Esophagus squamous epithelium (tissue), 5 donors: ENCODE measurements around the gene REPIN1. TPM values are rescaled to one million over a fixed set of nuclear protein-coding genes. Genes with fewer than 3 reads are reported as not detected.

Source experiments
- DNase-seq: peaks from one replicate; lab custom pipeline; 2025; lab: John Stamatoyannopoulos, UW
- H3K27ac ChIP-seq, 4 donors: fragments of 200-600 bp; sonication (generic); one replicate each; pipeline ENCODE4 v1.5.1; 2016 to 2019; ENCODE audit warnings: mild to moderate bottlenecking in 1 of 4
- H3K27me3 ChIP-seq, 4 donors: fragments of 200-600 bp; sonication (generic); 1 replicate in 3 of 4; 2 replicates in 1 of 4; pipeline versions ENCODE4 v1.5.1 to v1.6.0; 2017 to 2021; ENCODE audit warnings: antibody characterized with exemption in 1 of 4
- H3K36me3 ChIP-seq, 3 donors: fragments of 200-600 bp; sonication (generic); one replicate each; pipeline ENCODE4 v1.5.1; 2016 to 2019
- H3K4me1 ChIP-seq, 3 donors: fragments of 200-600 bp; sonication (generic); one replicate each; pipeline ENCODE4 v1.5.1; 2017 to 2019
- H3K4me3 ChIP-seq, 4 donors: fragments of 200-600 bp; sonication (generic); 1 replicate in 3 of 4; 2 replicates in 1 of 4; pipeline ENCODE4 v1.5.1; 2016 to 2019; ENCODE audit warnings: mild to moderate bottlenecking in 2 of 4, moderate library complexity in 1 of 4
- H3K9me3 ChIP-seq, 3 donors: fragments of 200-600 bp; sonication (generic); one replicate each; pipeline ENCODE4 v1.5.1; 2016 to 2019
- CTCF ChIP-seq, 6 experiments: fragments of 450-650 bp in 4 of 6; fragments of 200-600 bp in 2 of 6; sonication (generic) in 2 of 6; IDR thresholded peaks; one replicate each; pipeline ENCODE4 v1.5.1; 2016 to 2019; ENCODE audit warnings: antibody characterized with exemption in 6 of 6, mild to moderate bottlenecking in 4 of 6, moderate library complexity in 4 of 6
- POLR2A ChIP-seq, 4 donors: fragments of 450-650 bp; IDR thresholded peaks; one replicate each; pipeline ENCODE4 v1.6.1; 2017; ENCODE audit warnings: antibody characterized with exemption in 4 of 4, mild to moderate bottlenecking in 4 of 4, moderate library complexity in 3 of 4
- WGBS, 2 donors: methylation state at CpG; one replicate each; pipeline ENCODE4 v1.1.5; 2018; 5-methylcytosine and 5-hydroxymethylcytosine counted together
- intact Hi-C: fragments of 100-400 bp; cut with DNase I; formaldehyde crosslinking; loops from one replicate; pipeline ENCODE4 v1.15.0; 2022
- total RNA-seq, 4 donors: library from RNA; depleted of rRNA; stranded (reverse); fragments of >200 nt; gene quantifications; one replicate each; pipeline ENCODE4 v1.1.0, GENCODE V29; 2016
- donor health status: DM: yes; HTN: yes; CAD: no.

The REPIN1 gene
- total RNA-seq, 4 donors from 2014 or later: 42.8 to 75.7 (median 63.2) TPM

GRCh38 chr7:150375662-150376521 is 7.3 kb downstream of the REPIN1 start:
- Histone ChIP-seq H3K4me1 (peaks cover 43 to 79% (median 45%) of the 10 kb centered on the region in 3 donors), H3K9me3 (no peaks in the 10 kb centered on the region), H3K27ac (no peak overlapping the region), H3K27me3 (no peaks in the 10 kb centered on the region), H3K36me3 (peaks cover 14 to 39% (median 18%) of the 10 kb centered on the region in 3 donors), H3K4me3 (no peak overlapping the region)
- TF ChIP-seq CTCF (IDR thresholded peaks at IDR 0.05) (no peak), POLR2A (IDR thresholded peaks at IDR 0.05) (no peak)
- no peak for DNase-seq
- intact Hi-C loops: no loop called here
- WGBS, 2 donors: 73 to 79% methylated on average over 10 of the region's 10 CpGs

- Histone ChIP-seq H3K9me3 (no peaks in the 10 kb centered on the region), H3K36me3 (peaks cover 13 to 32% (median 13%) of the 10 kb centered on the region in 3 donors), H3K27me3 (no peaks in the 10 kb centered on the region), H3K4me3 (no peak overlapping the region), H3K4me1 (peaks cover 37 to 79% (median 39%) of the 10 kb centered on the region in 3 donors), H3K27ac (peak overlapping the region in 1 of 4 donors; percentile 90)
- intact Hi-C loops: no loop called here
- TF ChIP-seq CTCF (IDR thresholded peaks at IDR 0.05): no peak
- no peak for TF ChIP-seq POLR2A (IDR thresholded peaks at IDR 0.05)
- DNase-seq: no peak
- 75 to 78% methylated on average over 6 of the region's 6 CpGs for WGBS, 2 donors
Observed at GRCh38 chr7:150376560-150376959, 7.9 kb downstream of the REPIN1 start.

GRCh38 chr7:150377196-150377595 is 8.6 kb downstream of the REPIN1 start:
- peaks cover 37 to 79% (median 39%) of the 10 kb centered on the region in 3 donors for H3K4me1 ChIP-seq
- no peaks in the 10 kb centered on the region for H3K9me3 ChIP-seq
- 32 to 39% methylated on average over 3 of the region's 3 CpGs for WGBS, 2 donors
- peaks cover 6 to 26% (median 9%) of the 10 kb centered on the region in 3 donors for H3K36me3 ChIP-seq
- no peak overlapping the region for H3K4me3 ChIP-seq
- H3K27ac ChIP-seq: peak overlapping the region in 1 of 4 donors; percentile 90
- no peak for DNase-seq
- TF ChIP-seq POLR2A (IDR thresholded peaks at IDR 0.05): no peak
- no peak for TF ChIP-seq CTCF (IDR thresholded peaks at IDR 0.05)
- intact Hi-C loops: no loop called here
- H3K27me3 ChIP-seq: no peaks in the 10 kb centered on the region

- no peaks in the 10 kb centered on the region for H3K27me3 ChIP-seq
- H3K27ac ChIP-seq: peak overlapping the region in 2 of 4 donors; percentile 90 to 92
- no peak for TF ChIP-seq CTCF (IDR thresholded peaks at IDR 0.05)
- H3K4me1 ChIP-seq: peaks cover 33 to 79% (median 35%) of the 10 kb centered on the region in 3 donors
- no peak for DNase-seq
- H3K4me3 ChIP-seq: no peak overlapping the region
- peaks cover 4 to 21% (median 4%) of the 10 kb centered on the region in 3 donors for H3K36me3 ChIP-seq
- 47 to 49% methylated on average over 4 of the region's 4 CpGs for WGBS, 2 donors
- intact Hi-C loops: no loop called here
- no peaks in the 10 kb centered on the region for H3K9me3 ChIP-seq
Observed at GRCh38 chr7:150377635-150378034, 9.0 kb downstream of the REPIN1 start.
